ENCODE results near the gene PYM1. TPM values are rescaled to one million over a fixed set of nuclear protein-coding genes. Genes with fewer than 3 reads are reported as not detected.
"Not testable (repeated sequence)": the region's sequence is repeated elsewhere in the genome, so short reads cannot be mapped to it uniquely, and the experiment has no call there.

PYM1 gene
- total and polyA plus RNA-seq, 10 donors: 26.7 to 54.0 (median 37.8) TPM

GRCh38 chr12:55926738-55927587, 731 bp downstream of the PYM1 start:
- no peaks in the 10 kb centered on the region for H3K9me3 ChIP-seq
- WGBS, 5 donors: 0 to 1% (median 0%) methylated on average over 30 to 42 of the region's 42 CpGs
- TF ChIP-seq POLR2AphosphoS5 (IDR thresholded peaks at IDR 0.05): peak; percentile 83 to 88 (median 87)
- peak; percentile 52 to 80 (median 73) for TF ChIP-seq CTCF (IDR thresholded peaks at IDR 0.05 in 8 of 11, conservative IDR thresholded peaks at IDR 0.05 in 3 of 11)
- peak in 1 of 3 donors; percentile 30 for TF ChIP-seq POLR2A (IDR thresholded peaks at IDR 0.05)
- peak overlapping the region; percentile 93 to 99 (median 96) for H3K27ac ChIP-seq
- H3K4me3 ChIP-seq: peak overlapping the region; percentile 70 to 98 (median 88)
- H3K36me3 ChIP-seq: peaks cover 0 to 33% (median 6%) of the 10 kb centered on the region in 6 donors
- DNase-seq: peak; percentile 98
- H3K27me3 ChIP-seq (replicated peaks in 1 of 7): no peaks in the 10 kb centered on the region
- intact Hi-C loops (cut with DNase I; ENCODE audit: low total_unique reads): loop anchor here (5.0 kb wide), 1 partner anchor 95 kb away; no protein-coding TSS in a partner anchor
- H3K4me1 ChIP-seq: peaks cover 34 to 89% (median 66%) of the 10 kb centered on the region in 6 donors

DNA sequence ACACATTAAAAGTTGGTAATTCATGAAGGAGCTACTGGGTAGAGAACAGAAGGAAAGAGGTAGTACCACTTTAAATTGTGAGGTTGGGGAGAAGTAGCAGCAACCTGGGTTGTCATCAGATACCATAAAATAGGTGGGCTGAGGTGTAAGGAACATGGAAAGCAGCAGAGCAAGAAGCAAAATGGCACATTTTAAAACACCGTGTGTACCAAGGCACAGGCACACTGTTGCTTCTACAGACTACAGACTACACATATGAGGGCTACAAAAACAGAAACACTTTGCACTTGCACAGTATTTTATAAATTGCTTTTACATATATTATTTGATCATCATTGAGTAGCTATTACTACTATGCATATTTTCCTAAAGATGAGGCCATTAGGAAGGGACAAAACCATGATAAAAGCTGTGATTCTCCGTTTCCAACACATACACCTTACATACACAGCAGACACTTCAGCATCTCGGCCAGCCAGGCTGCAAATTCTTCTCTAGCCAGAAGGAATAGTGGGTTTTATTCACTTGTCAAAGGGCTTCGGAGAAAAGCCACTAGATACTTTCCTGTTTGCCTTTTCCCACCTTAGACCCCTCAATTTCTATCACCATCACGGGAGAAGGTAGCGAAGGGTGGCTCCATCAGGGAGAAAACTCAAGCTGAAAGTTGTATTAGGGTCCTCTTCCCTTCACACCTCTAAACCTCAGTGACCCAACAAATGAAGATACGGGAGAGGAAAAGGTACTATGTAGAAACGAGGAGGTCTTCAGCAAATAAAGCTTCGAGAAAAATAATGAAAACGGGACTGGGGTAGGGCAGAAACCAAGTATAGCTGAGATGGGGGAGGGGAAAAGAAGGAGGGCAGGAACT, 1.6 kb downstream of the PYM1 start:
- TF ChIP-seq POLR2AphosphoS5 (IDR thresholded peaks at IDR 0.05) (no peak), POLR2A (IDR thresholded peaks at IDR 0.05) (no peak), CTCF (IDR thresholded peaks at IDR 0.05 in 8 of 11, conservative IDR thresholded peaks at IDR 0.05 in 3 of 11) (no peak)
- Histone ChIP-seq H3K27ac (peak overlapping the region; percentile 93 to 99 (median 96)), H3K4me3 (peak overlapping the region; percentile 70 to 98 (median 88)), H3K9me3 (no peaks in the 10 kb centered on the region), H3K4me1 (peaks cover 37 to 92% (median 68%) of the 10 kb centered on the region in 6 donors), H3K27me3 (replicated peaks in 1 of 7) (no peaks in the 10 kb centered on the region), H3K36me3 (peaks cover 0 to 40% (median 9%) of the 10 kb centered on the region in 6 donors)
- DNase-seq: no peak
- intact Hi-C loops (cut with DNase I; ENCODE audit: low total_unique reads): loop anchor here (5.0 kb wide), 1 partner anchor 94 kb away; no protein-coding TSS in a partner anchor
- WGBS, 5 donors: 12 to 19% (median 18%) methylated on average over 10 of the region's 10 CpGs

DNA sequence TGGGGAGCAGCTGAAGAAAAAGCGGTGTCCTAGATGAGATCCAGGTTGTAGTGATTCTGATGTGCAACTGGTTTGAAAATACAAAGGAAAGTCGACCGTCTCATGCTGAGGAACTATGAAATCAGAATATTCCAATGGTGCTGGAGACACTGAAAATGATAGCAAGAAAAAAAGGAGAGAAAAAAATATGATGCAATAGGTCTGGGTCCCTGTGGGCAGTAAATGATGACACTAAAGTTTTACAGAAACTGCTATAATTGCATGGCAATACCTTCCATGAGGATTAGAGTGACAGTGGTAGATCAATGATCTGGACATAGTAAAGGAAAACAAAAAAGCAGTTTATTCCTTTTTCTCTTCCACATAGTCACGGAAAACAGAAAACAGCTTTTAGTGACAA, 2.3 kb downstream of the PYM1 start:
- Histone ChIP-seq H3K4me1 (peaks cover 29 to 92% (median 64%) of the 10 kb centered on the region in 6 donors), H3K4me3 (no peak overlapping the region), H3K27ac (peak overlapping the region in 3 of 8 donors; percentile 94 to 99 (median 96)), H3K27me3 (replicated peaks in 1 of 7) (no peaks in the 10 kb centered on the region), H3K9me3 (no peaks in the 10 kb centered on the region), H3K36me3 (peaks cover 0 to 43% (median 9%) of the 10 kb centered on the region in 6 donors)
- no peak for DNase-seq
- intact Hi-C loops (cut with DNase I; ENCODE audit: low total_unique reads): loop anchor here (5.0 kb wide), 1 partner anchor 93 kb away; no protein-coding TSS in a partner anchor
- TF ChIP-seq POLR2A (IDR thresholded peaks at IDR 0.05) (no peak), POLR2AphosphoS5 (IDR thresholded peaks at IDR 0.05) (no peak), CTCF (IDR thresholded peaks at IDR 0.05 in 8 of 11, conservative IDR thresholded peaks at IDR 0.05 in 3 of 11) (no peak)
- 80 to 88% (median 84%) methylated on average over 4 of the region's 4 CpGs for WGBS, 5 donors

GRCh38 chr12:55923648-55924047, 4.0 kb downstream of the PYM1 start:
- intact Hi-C loops (cut with DNase I; ENCODE audit: low total_unique reads); H3K27ac ChIP-seq; H3K9me3 ChIP-seq; DNase-seq; H3K27me3 ChIP-seq (replicated peaks in 1 of 7); H3K4me3 ChIP-seq: not testable (repeated sequence)
- WGBS, 5 donors: 89 to 92% (median 90%) methylated on average over 9 of the region's 9 CpGs
- Histone ChIP-seq H3K4me1 (peaks cover 21 to 91% (median 52%) of the 10 kb centered on the region in 6 donors), H3K36me3 (peaks cover 0 to 58% (median 9%) of the 10 kb centered on the region in 6 donors)
